NOMO-1 treated with dmso at 0.1 percent for 144 hours (cell line): Measurements from ENCODE around the gene AGRN.
A peak's percentile ranks its signal among the peaks of the same experiment; 100 is the strongest.
"Not testable (repeated sequence)": the region's sequence is repeated elsewhere in the genome, so short reads cannot be mapped to it uniquely, and the experiment has no call there.

Experiments used
- DNase-seq: peaks from one replicate; lab custom pipeline; 2025; ENCODE audit not compliant: unreplicated experiment; lab: John Stamatoyannopoulos, UW

The AGRN gene

GRCh38 chr1:1049318-1050165, 29.6 kb downstream of the AGRN start:
- no peak for DNase-seq

GRCh38 chr1:1050577-1051052, 30.7 kb downstream of the AGRN start:
- DNase-seq = no peak

DNA sequence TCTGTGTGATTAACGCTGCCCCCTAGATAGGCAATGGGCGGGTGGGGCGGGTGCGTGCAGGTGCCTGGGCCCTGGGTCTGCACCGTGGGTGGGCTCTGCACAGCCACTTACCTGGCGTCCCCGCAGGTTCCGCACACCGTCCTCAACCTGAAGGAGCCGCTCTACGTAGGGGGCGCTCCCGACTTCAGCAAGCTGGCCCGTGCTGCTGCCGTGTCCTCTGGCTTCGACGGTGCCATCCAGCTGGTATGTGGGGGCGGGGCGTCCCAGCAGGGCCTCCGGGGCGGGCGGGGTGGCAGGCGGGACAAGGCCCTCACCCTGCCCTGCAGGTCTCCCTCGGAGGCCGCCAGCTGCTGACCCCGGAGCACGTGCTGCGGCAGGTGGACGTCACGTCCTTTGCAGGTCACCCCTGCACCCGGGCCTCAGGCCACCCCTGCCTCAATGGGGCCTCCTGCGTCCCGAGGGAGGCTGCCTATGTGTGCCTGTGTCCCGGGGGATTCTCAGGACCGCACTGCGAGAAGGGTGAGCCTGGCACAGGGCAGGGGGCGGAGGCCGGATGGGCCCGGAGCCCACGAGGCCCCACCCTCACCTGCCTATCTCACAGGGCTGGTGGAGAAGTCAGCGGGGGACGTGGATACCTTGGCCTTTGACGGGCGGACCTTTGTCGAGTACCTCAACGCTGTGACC, 31.3 kb downstream of the AGRN start:
- DNase-seq = no peak

DNA sequence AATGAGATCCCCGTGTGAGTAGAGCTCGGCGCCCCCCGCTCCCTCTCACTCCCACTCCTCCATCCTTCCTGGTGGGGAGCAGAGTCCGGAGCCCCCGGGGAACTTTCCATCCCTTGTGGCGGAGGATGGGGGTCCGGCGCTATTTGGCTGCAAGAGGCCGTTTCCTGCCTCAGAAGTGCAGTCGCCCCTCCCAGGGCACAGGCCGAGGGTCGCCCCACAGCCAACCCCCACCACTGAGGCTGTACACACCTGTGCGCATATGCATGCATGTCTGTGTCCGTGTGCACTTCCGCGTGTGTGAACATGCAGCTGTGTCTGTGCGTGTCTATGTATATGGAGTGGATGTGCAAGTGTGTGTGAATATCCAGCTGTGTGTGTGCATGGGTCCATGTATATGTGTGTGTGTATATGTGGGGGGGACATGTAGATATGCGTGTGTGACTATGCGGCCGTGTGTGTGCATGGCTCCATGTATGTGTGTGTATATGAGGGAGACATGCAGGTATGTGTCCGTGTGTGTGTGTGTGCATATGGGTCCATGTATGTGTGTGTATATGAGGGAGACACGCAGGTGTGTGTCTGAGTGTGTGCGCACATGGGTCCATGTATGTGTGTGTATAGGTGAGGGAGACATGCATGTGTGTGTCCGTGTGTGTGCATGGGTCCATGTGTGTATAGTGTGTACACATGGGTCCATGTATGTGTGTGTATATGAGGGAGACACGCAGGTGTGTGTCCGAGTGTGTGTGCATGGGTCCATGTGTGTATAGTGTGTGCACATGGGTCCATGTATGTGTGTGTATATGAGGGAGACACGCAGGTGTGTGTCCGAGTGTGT, 32.3 kb downstream of the AGRN start:
- no peak for DNase-seq

- DNase-seq = no peak
Observed at GRCh38 chr1:1053022-1053421, 33.1 kb downstream of the AGRN start.

GRCh38 chr1:1053682-1054081, 33.8 kb downstream of the AGRN start:
- DNase-seq = no peak

DNA sequence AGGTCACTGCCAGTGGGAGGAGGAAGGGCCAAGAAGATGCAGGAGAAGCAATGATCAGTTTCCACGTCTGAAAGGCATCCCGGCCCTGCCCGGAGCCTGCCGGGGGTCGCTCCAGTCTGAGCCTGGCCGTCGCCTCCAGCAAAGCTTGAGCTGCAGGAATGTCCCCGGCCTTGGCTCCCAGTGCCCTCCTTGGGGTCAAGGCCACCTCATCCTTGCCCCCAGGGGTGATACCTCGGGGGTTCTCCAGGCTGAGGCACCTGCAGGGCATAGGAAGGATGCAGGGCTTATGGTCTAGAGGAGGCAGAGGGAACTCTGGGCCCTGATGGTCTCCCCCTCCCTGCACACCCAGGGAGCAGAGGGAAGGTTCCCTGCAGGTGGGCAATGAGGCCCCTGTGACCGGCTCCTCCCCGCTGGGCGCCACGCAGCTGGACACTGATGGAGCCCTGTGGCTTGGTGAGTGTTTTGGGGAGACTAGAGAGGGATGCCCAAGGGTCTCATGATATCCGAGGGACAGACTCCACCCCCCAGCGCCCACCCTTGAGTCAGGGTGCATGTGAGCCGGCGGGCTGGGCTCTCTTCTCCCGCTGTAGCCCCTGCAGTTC, 34.3 kb downstream of the AGRN start:
- no peak for DNase-seq

GRCh38 chr1:1054971-1055370, 35.1 kb downstream of the AGRN start:
- no peak for DNase-seq

DNA sequence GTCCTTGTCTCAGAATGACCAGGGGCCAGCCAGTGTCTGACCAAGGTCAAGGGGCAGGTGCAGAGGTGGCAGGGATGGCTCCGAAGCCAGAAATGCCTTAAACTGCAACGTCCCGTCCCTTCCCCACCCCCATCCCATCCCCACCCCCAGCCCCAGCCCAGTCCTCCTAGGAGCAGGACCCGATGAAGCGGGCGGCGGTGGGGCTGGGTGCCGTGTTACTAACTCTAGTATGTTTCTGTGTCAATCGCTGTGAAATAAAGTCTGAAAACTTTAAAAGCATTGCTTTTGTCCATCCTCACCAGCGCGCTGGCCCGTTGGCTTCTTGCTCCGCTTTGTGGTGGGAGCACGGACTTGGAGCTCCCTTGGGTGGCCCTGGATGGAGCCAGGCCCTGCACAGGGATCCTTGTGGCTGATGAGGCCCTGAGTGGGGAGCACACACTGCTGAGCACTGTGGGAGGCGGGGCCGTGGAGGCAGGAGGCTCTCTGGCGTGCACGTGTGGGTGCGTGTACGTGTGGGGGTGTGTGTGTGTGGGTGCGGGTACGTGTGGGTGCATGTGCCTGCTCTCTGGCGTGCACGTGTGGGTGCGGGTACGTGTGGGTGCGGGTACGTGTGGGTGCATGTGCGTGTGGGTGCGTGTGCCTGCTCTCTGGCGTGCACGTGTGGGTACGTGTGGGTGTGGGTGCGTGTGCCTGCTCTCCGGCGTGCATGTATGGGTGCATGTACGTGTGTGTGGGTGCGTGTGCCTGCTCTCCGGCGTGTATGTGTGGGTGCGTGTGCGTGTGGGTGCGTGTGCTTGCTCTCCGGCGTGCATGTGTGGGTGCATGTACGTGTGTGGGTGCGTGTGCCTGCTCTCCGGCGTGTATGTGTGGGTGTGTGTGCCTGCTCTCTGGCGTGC, 36.2 kb downstream of the AGRN start:
- no peak for DNase-seq

GRCh38 chr1:1057769-1058087, 37.8 kb downstream of the AGRN start:
- DNase-seq = not testable (repeated sequence)

DNA sequence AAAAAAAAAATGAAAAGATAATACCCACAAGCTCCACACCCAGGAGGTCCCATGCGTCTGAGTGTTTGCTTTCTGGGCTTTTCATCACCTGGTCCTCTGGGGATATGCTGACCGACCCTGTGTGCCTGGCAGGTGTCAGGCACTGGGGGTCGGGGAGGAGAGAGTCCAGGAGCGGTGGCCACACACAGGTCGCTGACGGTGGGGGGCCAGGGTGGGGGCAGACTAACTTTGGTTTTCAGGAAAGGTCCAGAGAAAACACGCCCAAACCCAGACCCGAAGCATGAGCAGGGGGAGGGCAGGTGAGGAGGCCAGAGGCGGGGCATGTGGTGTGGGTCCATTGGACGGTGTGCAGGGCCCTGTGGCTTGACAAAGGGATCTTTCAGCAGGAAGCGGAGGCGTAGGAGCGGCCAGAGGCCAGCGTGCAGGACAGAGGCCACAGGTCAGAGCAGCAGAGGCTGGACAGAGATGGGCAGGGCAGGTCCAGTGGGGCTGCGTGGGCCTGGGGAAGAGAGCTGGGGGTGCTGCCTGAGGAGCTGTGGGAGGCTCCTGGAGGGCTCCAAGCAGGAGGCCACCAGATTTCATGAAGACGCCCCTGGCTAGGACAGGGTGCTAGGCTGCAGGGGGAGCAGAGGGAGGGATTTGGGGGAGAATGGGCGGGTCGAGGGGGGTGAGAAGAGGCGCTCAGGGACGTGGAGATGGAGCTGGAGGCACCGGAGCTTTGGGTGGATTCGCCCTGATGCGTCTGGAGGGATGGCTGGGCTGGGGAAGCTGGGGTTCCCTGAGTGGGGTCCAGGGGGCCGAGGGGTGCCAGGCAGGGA, 38.4 kb downstream of the AGRN start:
- DNase-seq = no peak

- no peak for DNase-seq
Observed at GRCh38 chr1:1058921-1059493, 39.1 kb downstream of the AGRN start.

- peak; percentile 41 for DNase-seq
Observed at GRCh38 chr1:1059494-1060280, 39.8 kb downstream of the AGRN start.

- DNase-seq = no peak
Observed at GRCh38 chr1:1060281-1061000, 40.5 kb downstream of the AGRN start.

GRCh38 chr1:1061682-1062345, 41.9 kb downstream of the AGRN start:
- DNase-seq = no peak

DNA sequence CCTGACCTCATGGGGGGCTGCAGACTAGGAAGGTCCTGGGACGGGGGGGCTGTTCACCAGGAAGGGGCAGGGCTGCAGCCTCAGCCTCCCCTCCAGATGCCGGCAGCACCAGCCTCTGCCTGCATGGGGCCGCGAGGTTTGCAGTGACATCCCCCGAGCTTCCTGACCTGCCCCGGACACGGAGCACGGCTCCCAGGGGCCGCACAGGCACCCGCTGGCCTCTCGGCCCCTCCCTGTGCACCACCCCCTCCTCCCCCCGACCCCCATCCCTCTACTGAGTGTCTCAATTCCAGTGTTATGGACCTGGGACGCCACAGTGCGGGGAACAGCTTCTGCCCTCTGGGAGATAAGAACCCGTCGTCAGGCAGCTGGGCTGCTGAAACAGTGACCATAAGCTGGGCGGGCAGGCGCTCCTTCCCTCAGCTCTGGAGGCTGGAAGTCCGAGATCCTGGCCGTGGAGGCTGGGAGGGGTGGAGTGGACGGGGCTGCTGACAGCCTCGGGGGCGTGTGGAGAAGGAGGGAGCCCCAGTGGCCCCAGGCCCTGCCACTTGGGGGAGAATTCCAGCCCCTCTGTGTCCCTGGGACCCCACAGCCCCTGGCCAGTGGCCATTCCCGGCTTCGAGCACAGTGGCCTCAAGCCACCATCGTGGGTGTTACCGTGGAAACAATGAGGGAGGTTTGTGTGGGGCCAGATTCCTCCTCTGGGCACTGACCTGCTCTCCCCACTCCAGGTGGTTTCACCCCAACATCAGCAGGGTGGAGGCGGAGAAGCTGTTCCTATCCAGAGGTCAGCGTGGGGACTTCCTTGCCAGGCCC, 42.6 kb downstream of the AGRN start:
- no peak for DNase-seq
